GM11168 (cell line): ENCODE results near the gene PVALEF.
"Not testable (repeated sequence)": the region's sequence is repeated elsewhere in the genome, so short reads cannot be mapped to it uniquely, and the experiment has no call there.

ENCODE experiments used
- in situ Hi-C: fragments of 300-500 bp; cut with MboI; formaldehyde crosslinking; loops from one replicate; pipeline ENCODE4 v1.12.0; 2022; ENCODE audit warnings: low sequenced_read_pairs; ENCODE audit not compliant: unreplicated experiment

Gene PVALEF

GRCh38 chr17:81207610-81208581, 42.6 kb downstream of the PVALEF start:
- in situ Hi-C loops = no loop called here

DNA sequence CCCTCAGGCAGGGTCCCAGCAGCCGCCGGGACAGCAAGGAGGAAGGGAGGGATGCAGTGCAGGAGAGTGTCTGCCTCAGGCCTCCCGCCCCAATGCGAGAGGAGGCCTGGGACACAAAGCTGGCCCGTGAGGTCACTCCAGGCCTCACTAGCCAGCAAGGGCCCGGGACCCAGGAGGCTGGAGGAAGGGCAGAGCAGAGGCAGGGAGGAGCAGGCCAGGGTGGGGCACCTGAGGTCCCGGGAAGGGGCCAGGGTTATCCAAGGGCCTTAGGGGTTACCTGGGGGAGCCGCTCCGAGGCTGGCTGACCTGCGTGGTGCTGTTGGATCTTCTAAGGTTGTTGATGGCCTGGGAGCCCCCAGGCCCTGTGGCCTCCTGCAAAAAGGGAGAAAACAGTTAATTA, 43.3 kb downstream of the PVALEF start:
- in situ Hi-C loops = no loop called here

GRCh38 chr17:81209141-81209540, 43.8 kb downstream of the PVALEF start:
- in situ Hi-C loops = no loop called here

GRCh38 chr17:81210466-81210865, 45.2 kb downstream of the PVALEF start:
- in situ Hi-C loops = no loop called here

DNA sequence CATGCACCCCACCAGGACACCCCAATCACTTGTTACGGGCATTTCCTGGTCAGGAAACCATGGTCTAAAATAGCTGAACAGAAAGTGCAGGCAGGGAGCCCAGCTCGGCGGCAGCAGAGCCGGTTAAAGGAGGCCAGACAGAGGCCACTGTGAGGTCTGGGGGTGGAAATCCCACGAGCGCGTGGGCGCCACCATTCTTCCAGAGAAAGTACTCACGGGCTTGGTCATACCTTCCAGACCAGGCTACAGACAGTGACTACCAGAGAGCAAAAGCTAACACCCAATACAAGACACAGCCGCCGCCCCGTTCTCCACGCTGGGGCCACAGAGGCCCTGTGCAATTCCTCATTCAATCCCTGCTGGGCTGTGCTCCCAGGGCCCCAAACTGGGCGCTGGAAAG, 45.6 kb downstream of the PVALEF start:
- in situ Hi-C loops = no loop called here

- in situ Hi-C loops = no loop called here
Measured at GRCh38 chr17:81212365-81212764, 47.1 kb downstream of the PVALEF start.

DNA sequence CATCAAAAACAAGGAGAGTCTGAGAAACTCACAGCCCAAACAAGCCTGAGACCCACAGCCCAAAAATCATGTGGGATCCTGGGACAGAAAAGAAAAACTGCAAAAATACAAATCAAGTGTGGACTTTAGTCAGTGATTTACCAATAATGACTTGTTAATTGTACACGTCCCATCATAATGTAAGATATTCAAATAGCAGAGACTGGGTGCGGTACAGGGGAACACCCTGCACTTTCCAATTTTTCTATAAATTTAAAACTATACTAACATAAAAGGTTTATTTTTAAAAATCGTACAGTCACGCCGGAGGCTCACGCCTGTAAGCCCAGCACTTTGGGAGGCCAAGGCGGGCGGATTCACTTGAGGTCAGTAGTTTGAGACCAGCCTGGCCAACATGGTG, 48.7 kb downstream of the PVALEF start:
- in situ Hi-C loops = no loop called here

GRCh38 chr17:81217491-81217890, 52.2 kb downstream of the PVALEF start:
- in situ Hi-C loops = no loop called here

DNA sequence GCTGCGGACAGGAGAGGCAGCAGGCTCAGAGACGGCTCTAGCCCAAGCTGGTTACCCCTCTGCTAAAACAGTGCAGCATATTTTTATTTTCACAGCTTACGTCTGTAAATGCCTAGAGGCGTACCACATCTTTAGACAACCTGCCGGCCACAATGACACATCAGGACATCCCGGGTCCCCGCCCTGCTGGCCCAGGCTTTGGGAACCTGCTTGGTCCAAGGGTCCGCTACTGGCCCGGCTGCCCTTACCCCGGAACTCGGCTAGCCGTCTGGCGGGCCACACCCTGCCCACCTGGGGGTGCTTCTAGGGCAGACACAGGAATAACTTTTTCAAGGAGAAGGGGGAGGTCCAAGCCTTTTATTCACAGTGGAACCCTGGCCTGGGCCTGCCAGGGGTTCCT, 53.2 kb downstream of the PVALEF start:
- in situ Hi-C loops = no loop called here

DNA sequence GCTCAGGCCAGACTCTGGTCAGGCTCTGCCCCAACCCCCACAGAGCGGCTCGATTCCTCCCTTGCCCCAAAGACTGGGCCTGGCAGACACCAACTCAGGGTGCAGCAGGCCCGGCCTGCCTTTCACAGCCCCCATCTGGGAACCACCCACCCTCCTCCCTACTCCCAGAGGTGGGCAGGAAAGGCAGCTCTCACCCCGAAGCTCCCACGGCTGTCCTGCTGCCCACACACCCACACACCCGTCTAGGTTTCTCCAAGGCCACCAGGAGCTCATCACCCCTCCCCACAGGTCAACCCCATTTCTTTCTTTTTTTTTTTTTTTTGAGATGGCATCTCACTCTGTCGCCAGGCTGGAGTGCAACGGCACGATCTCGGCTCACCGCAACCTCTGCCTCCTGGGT, 53.7 kb downstream of the PVALEF start:
- in situ Hi-C loops = no loop called here

DNA sequence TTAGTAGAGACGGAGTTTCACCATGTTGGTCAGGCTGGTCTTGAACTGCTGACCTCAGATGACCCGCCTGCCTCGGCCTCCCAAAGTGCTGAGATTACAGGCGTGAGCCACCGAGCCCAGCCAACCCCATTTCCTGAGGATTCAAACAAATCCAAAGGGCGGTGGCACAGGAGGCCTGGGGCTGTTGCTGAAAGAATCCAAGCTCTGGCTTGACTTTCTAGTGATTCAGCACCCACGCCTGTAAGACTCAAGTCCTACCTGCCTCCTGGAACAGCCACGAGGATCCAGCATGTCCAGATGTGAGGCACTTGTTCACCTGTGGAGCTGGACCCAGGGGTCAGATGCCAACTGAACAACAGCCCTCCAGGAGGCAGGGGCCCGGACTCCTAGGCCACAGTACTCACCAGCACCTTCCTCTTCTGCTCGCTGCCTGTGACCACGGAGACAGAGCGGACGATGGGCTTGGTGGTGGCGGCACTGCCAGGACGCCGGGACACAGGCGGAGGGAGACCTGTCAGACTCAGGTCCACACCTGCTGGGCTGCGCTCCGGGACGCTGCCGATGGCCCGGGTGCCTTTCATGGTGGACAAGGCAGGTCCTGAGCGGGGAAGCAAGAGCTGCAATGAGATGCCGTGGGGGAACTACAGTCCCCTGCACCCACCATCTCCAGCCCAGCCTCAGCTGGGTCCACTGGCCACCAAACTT, 54.3 kb downstream of the PVALEF start:
- in situ Hi-C loops = no loop called here

GRCh38 chr17:81221371-81221841, 56.1 kb downstream of the PVALEF start:
- in situ Hi-C loops = no loop called here

GRCh38 chr17:81221842-81222619, 56.7 kb downstream of the PVALEF start:
- in situ Hi-C loops = no loop called here

- in situ Hi-C loops = no loop called here
Measured at GRCh38 chr17:81222620-81222905, 57.3 kb downstream of the PVALEF start.

GRCh38 chr17:81222906-81223761, 57.8 kb downstream of the PVALEF start, which contains the start of gene CEP131:
CEP131 (minus strand) TSS chr17:81222965; CDS start chr17:81220056, 2,909 bp downstream.
- in situ Hi-C loops = no loop called here

- in situ Hi-C loops = no loop called here
Measured at GRCh38 chr17:81223762-81224130, 58.4 kb downstream of the PVALEF start.

DNA sequence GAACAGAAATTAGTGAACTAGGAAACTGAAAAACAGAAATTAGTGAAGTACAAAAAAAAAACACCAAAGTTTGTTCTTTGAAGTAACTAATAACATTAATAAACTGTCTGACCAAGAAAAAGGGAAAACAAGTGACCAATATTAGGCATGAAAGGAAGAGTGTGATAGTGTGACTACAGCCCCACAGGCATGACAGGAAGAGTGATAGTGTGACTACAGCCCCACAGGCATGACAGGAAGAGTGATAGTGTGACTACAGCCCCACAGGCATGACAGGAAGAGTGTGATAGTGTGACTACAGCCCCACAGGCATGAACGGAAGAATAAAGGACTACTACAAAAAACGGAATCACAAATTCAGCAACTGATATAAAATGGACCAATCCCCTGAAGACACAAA, 62.3 kb downstream of the PVALEF start:
- in situ Hi-C loops = not testable (repeated sequence)

DNA sequence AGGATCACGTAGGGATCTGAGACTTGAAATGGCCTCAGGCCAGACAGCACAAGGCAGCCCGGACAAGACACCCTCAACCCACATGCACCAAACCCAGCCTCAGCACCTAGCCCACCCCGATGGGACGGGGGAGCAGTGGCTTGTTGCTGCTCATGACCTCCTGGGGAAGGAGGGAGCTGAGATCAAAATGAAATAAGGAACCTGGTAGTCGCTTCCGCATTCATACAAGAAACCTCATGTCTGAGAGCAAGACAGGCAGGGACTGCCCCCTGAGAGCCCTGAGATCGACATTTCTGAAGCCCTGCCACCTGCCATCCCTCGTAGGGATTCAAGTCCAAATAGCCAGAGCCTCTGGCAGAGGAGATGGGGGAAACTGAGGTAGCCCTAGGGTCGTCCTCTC, 63.1 kb downstream of the PVALEF start:
- in situ Hi-C loops = no loop called here

GRCh38 chr17:81228834-81229665, 63.7 kb downstream of the PVALEF start:
- in situ Hi-C loops = no loop called here
